Glutamatergic neuron (in vitro differentiated cells): ENCODE results near the gene CCDC15. TPM values are rescaled to one million over a fixed set of nuclear protein-coding genes. Genes with fewer than 3 reads are reported as not detected.

Experiments used
- DNase-seq: peaks from one replicate; pipeline ENCODE4 v3.0.0; 2022
- H3K27ac Mint-ChIP-seq: one replicate; pipeline ENCODE4 v1.8.0; 2020; ENCODE audit warnings: mild to moderate bottlenecking, mixed read lengths, inconsistent platforms; ENCODE audit not compliant: unreplicated experiment
- H3K27me3 Mint-ChIP-seq: one replicate; pipeline ENCODE4 v1.8.0; 2020; ENCODE audit warnings: mild to moderate bottlenecking, moderate library complexity, mixed read lengths, inconsistent platforms; ENCODE audit not compliant: unreplicated experiment
- H3K36me3 Mint-ChIP-seq: one replicate; pipeline ENCODE4 v1.8.0; 2020; ENCODE audit warnings: mild to moderate bottlenecking, mixed read lengths, inconsistent platforms; ENCODE audit not compliant: unreplicated experiment
- H3K4me1 Mint-ChIP-seq: one replicate; pipeline ENCODE4 v1.8.0; 2020; ENCODE audit warnings: mild to moderate bottlenecking, low read depth, mixed read lengths, inconsistent platforms; ENCODE audit not compliant: unreplicated experiment
- H3K4me3 Mint-ChIP-seq: one replicate; pipeline ENCODE4 v1.8.0; 2020; ENCODE audit warnings: mild to moderate bottlenecking, mixed read lengths, inconsistent platforms; ENCODE audit not compliant: unreplicated experiment
- H3K9me3 Mint-ChIP-seq: one replicate; pipeline ENCODE4 v1.8.0; 2020; ENCODE audit warnings: mild to moderate bottlenecking, moderate library complexity, mixed read lengths, inconsistent platforms; ENCODE audit not compliant: unreplicated experiment
- total RNA-seq: library from RNA; stranded (reverse); fragmentation: NEBNext Ultra II Directional; extraction: Animal tissue kit (Norgen Biotek cat#: 25700); gene quantifications from one replicate; pipeline ENCODE4 v1.2.1, GENCODE V29; 2021; ENCODE audit not compliant: unreplicated experiment
- TF ChIP-seq, protein P1 (sequence below): fragments of 200-600 bp; sonication (generic); IDR thresholded peaks from one replicate; pipeline ENCODE4 v1.5.0; 2021; ENCODE audit not compliant: partially characterized antibody, unreplicated experiment

CCDC15 gene
- total RNA-seq, 1 donor from 2014 or later, result 2.8 TPM

DNA sequence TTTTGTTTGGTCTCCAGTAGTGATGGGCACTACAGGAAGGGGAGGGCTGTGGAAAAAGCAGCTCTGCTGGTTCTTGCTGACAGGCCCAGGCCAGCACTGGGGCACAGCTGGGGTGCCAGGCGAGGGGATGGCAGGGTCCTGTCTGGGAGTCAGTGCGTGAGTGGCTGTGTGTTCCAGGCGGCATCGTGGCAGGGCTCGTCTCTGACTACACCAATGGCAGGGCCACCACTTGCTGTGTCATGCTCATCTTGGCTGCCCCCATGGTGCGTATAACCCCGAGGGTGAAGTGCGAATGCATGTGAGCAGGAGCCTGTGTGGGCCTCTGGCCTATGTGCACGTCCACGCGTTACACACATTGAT, 130.0 kb downstream of the CCDC15 start:
- Mint-ChIP-seq H3K27me3 (peaks cover 9% of the 10 kb centered on the region), H3K4me1 (no peaks in the 10 kb centered on the region), H3K9me3 (peaks cover 10% of the 10 kb centered on the region), H3K27ac (peak overlapping the region; percentile 43), H3K4me3 (no peak overlapping the region), H3K36me3 (no peaks in the 10 kb centered on the region)
- TF ChIP-seq, protein P1, sequence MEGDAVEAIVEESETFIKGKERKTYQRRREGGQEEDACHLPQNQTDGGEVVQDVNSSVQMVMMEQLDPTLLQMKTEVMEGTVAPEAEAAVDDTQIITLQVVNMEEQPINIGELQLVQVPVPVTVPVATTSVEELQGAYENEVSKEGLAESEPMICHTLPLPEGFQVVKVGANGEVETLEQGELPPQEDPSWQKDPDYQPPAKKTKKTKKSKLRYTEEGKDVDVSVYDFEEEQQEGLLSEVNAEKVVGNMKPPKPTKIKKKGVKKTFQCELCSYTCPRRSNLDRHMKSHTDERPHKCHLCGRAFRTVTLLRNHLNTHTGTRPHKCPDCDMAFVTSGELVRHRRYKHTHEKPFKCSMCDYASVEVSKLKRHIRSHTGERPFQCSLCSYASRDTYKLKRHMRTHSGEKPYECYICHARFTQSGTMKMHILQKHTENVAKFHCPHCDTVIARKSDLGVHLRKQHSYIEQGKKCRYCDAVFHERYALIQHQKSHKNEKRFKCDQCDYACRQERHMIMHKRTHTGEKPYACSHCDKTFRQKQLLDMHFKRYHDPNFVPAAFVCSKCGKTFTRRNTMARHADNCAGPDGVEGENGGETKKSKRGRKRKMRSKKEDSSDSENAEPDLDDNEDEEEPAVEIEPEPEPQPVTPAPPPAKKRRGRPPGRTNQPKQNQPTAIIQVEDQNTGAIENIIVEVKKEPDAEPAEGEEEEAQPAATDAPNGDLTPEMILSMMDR, result no peak
- no peak for DNase-seq

DNA sequence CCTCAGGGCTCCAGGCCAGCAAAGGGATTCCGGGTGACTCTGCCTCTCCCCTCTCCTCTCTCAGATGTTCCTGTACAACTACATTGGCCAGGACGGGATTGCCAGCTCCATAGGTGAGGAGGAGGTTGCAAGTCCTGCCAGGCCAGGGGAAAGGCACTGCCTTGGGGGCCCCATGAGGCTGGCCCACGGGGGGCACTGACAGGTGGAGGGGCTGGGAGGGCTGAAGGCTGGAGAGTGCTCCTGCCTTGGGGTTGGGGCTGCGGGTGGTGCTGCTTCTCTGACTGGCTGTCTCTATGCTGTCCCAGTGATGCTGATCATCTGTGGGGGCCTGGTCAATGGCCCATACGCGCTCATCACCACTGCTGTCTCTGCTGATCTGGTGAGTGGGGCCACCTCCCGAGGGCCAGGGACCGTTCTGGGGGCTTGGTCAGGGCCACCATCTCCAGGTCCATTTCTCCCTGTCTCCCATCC, 130.8 kb downstream of the CCDC15 start:
- no peaks in the 10 kb centered on the region for H3K4me1 Mint-ChIP-seq
- DNase-seq, result no peak
- TF ChIP-seq, protein P1, result no peak
- peaks cover 9% of the 10 kb centered on the region for H3K27me3 Mint-ChIP-seq
- H3K27ac Mint-ChIP-seq, result no peak overlapping the region
- H3K9me3 Mint-ChIP-seq, result peaks cover 10% of the 10 kb centered on the region
- no peaks in the 10 kb centered on the region for H3K36me3 Mint-ChIP-seq
- H3K4me3 Mint-ChIP-seq, result no peak overlapping the region

DNA sequence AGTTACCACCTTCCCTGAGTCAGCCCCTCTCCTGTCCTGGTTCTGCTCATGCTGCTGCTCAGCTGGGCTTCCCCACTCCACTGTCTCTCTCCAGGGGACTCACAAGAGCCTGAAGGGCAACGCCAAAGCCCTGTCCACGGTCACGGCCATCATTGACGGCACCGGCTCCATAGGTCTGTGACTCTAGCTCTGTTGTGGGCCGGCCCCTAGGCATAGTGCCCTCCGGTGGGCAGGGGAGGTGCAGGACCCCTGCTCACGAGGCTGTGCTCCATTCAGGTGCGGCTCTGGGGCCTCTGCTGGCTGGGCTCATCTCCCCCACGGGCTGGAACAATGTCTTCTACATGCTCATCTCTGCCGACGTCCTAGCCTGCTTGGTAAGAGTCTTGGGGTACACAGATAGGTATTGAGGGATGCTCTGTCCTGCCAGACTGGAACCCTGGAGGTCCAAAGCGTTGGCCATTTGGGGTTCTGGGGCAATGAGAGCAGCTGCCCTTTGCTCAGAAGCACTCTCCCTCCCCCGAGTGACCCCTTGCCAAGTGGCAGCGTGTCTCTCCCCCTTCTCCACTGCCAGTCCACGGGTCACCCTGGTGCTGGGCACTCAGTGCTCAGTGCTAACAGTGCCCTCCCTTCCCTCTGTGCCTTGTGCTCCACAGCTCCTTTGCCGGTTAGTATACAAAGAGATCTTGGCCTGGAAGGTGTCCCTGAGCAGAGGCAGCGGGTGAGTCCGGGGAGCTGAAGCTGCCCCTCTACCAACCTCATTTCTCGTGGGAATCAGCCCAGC, 131.5 kb downstream of the CCDC15 start:
- H3K27me3 Mint-ChIP-seq, result peaks cover 9% of the 10 kb centered on the region
- H3K9me3 Mint-ChIP-seq, result peaks cover 10% of the 10 kb centered on the region
- H3K36me3 Mint-ChIP-seq, result no peaks in the 10 kb centered on the region
- peak; percentile 13 for DNase-seq
- no peaks in the 10 kb centered on the region for H3K4me1 Mint-ChIP-seq
- H3K4me3 Mint-ChIP-seq, result no peak overlapping the region
- H3K27ac Mint-ChIP-seq, result no peak overlapping the region
- TF ChIP-seq, protein P1, result no peak

DNA sequence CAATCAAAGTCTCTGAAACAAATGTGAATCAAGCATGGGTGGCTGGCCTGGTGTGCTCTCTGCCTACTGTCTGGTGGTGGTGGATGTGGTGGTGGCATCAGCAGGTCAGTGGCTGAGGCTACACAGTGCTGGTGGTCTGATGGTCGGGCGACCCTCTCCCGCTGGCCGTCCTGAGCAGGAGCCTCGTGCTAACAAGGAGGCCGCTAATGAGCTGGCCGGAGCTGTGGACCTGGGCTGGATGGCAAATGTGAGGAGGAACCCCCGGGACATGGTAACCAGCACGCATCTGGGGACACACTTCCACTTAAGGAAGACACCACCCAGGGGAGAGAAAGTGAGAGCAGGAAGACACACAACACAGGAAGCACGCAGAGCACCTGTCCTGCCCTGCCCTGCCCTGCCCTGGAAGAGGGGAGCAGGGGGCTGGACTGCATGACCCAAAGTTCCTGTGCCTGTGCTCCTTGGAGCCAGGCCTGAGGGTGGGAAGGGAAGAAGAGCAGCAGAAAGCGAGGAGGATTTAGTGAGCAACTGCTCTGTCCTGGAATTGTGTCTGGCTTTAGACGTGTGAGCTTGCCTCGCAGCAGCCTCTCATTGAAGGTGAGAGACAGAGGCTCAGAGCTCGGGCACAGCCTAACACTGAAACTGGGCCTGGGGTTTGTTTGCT, 132.8 kb downstream of the CCDC15 start:
- TF ChIP-seq, protein P1, result no peak
- H3K4me1 Mint-ChIP-seq, result peaks cover 1% of the 10 kb centered on the region
- H3K36me3 Mint-ChIP-seq, result no peaks in the 10 kb centered on the region
- H3K9me3 Mint-ChIP-seq, result peaks cover 9% of the 10 kb centered on the region
- no peak overlapping the region for H3K27ac Mint-ChIP-seq
- H3K27me3 Mint-ChIP-seq, result peaks cover 7% of the 10 kb centered on the region
- DNase-seq, result peak; percentile 12
- no peak overlapping the region for H3K4me3 Mint-ChIP-seq

DNA sequence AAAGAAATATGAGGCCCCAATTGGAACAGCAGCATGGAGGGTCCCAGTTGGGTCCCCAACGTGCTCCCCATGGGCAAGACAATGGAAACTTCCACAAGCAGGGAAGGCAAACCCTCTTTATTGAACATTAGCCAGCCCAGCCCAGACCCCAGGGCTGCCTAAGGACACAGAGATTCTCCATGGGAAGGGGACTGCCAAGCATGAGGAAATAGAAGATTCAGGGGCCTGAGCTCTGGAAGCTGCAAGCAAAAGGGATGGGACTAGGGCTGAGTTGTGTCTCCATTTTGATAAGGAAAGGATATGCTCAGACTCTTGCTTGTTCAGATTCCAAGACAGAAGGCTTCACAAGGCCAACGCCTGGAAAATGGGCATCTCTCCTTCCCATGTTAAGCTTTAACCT, 134.1 kb downstream of the CCDC15 start:
- no peak overlapping the region for H3K27ac Mint-ChIP-seq
- H3K4me1 Mint-ChIP-seq, result peaks cover 7% of the 10 kb centered on the region
- DNase-seq, result no peak
- H3K4me3 Mint-ChIP-seq, result no peak overlapping the region
- peaks cover 4% of the 10 kb centered on the region for H3K27me3 Mint-ChIP-seq
- H3K36me3 Mint-ChIP-seq, result no peaks in the 10 kb centered on the region
- TF ChIP-seq, protein P1, result no peak
- peaks cover 2% of the 10 kb centered on the region for H3K9me3 Mint-ChIP-seq
